ENCODE results near the gene TTC7B.
"Not testable (repeated sequence)": the region's sequence is repeated elsewhere in the genome, so short reads cannot be mapped to it uniquely, and the experiment has no call there.

The TTC7B gene

GRCh38 chr14:90815822-90816662 lies at the start of gene TTC7B:
Gene TTC7B (minus strand): TSS chr14:90816430. CDS start chr14:90816295, 135 bp downstream.
- DNase-seq (ENCODE audit: low read depth) = no peak

GRCh38 chr14:90864741-90865140 lies 48.5 kb upstream of the TTC7B start:
- DNase-seq (ENCODE audit: low read depth) = no peak

- DNase-seq (ENCODE audit: low read depth) = no peak
Measured at GRCh38 chr14:90858511-90858910, 42.3 kb upstream of the TTC7B start.

- no peak for DNase-seq (ENCODE audit: low read depth)
Measured at GRCh38 chr14:90857866-90858265, 41.6 kb upstream of the TTC7B start.

GRCh38 chr14:90856115-90856514 lies 39.9 kb upstream of the TTC7B start:
- DNase-seq (ENCODE audit: low read depth) = not testable (repeated sequence)

- no peak for DNase-seq (ENCODE audit: low read depth)
Measured at GRCh38 chr14:90853116-90853515, 36.9 kb upstream of the TTC7B start.

- no peak for DNase-seq (ENCODE audit: low read depth)
Measured at GRCh38 chr14:90851327-90852036, 35.3 kb upstream of the TTC7B start.

GRCh38 chr14:90850487-90850886 lies 34.3 kb upstream of the TTC7B start:
- DNase-seq (ENCODE audit: low read depth) = no peak

GRCh38 chr14:90849787-90850444 lies 33.7 kb upstream of the TTC7B start:
- no peak for DNase-seq (ENCODE audit: low read depth)

GRCh38 chr14:90848944-90849731 lies 32.9 kb upstream of the TTC7B start:
- no peak for DNase-seq (ENCODE audit: low read depth)

- no peak for DNase-seq (ENCODE audit: low read depth)
Measured at GRCh38 chr14:90846511-90846910, 30.3 kb upstream of the TTC7B start.

GRCh38 chr14:90844321-90844720 lies 28.1 kb upstream of the TTC7B start:
- DNase-seq (ENCODE audit: low read depth) = no peak

- DNase-seq (ENCODE audit: low read depth) = no peak
Measured at GRCh38 chr14:90842726-90843125, 26.5 kb upstream of the TTC7B start.

- DNase-seq (ENCODE audit: low read depth) = not testable (repeated sequence)
Measured at GRCh38 chr14:90840667-90841066, 24.4 kb upstream of the TTC7B start.

- DNase-seq (ENCODE audit: low read depth) = no peak
Measured at GRCh38 chr14:90839889-90840266, 23.6 kb upstream of the TTC7B start.

- DNase-seq (ENCODE audit: low read depth) = no peak
Measured at GRCh38 chr14:90839024-90839888, 23.0 kb upstream of the TTC7B start.

GRCh38 chr14:90838531-90838930 lies 22.3 kb upstream of the TTC7B start:
- DNase-seq (ENCODE audit: low read depth) = not testable (repeated sequence)

- DNase-seq (ENCODE audit: low read depth) = no peak
Measured at GRCh38 chr14:90837355-90837754, 21.1 kb upstream of the TTC7B start.

- DNase-seq (ENCODE audit: low read depth) = no peak
Measured at GRCh38 chr14:90836692-90837063, 20.4 kb upstream of the TTC7B start.

GRCh38 chr14:90831821-90832220 lies 15.6 kb upstream of the TTC7B start:
- no peak for DNase-seq (ENCODE audit: low read depth)

Data from stimulated activated CD8-positive, alpha-beta memory T cell treated with anti-CD3 and anti-CD28 coated beads, Interleukin-4, amount 100 ng/mL, for 24 hours (primary cell).